Epidermal melanocyte (primary cell): Measurements from ENCODE around the gene GSKIP.

ENCODE experiments used
- DNase-seq: peaks from one replicate; pipeline ENCODE4 v3.0.0; 2011; ENCODE audit warnings: low spot score; ENCODE audit not compliant: insufficient read length

The GSKIP gene

GRCh38 chr14:96376093-96376492, 12.8 kb downstream of the GSKIP start:
- DNase-seq = no peak

GRCh38 chr14:96380735-96381134, 17.4 kb downstream of the GSKIP start:
- DNase-seq = no peak

GRCh38 chr14:96383445-96383844, 20.1 kb downstream of the GSKIP start:
- no peak for DNase-seq

- no peak for DNase-seq
Measured at GRCh38 chr14:96384053-96384452, 20.7 kb downstream of the GSKIP start.

- no peak for DNase-seq
Measured at GRCh38 chr14:96384740-96385139, 21.4 kb downstream of the GSKIP start.

GRCh38 chr14:96385385-96385784, 22.1 kb downstream of the GSKIP start:
- no peak for DNase-seq

- no peak for DNase-seq
Measured at GRCh38 chr14:96390965-96391292, 27.6 kb downstream of the GSKIP start.

GRCh38 chr14:96391293-96392118, 28.2 kb downstream of the GSKIP start:
- peak; percentile 73 for DNase-seq

GRCh38 chr14:96393071-96393691, 29.9 kb downstream of the GSKIP start:
- DNase-seq = no peak

- DNase-seq = no peak
Measured at GRCh38 chr14:96394047-96394815, 30.9 kb downstream of the GSKIP start.

GRCh38 chr14:96398432-96398831, 35.1 kb downstream of the GSKIP start:
- DNase-seq = no peak

GRCh38 chr14:96398921-96399320, 35.6 kb downstream of the GSKIP start:
- DNase-seq = no peak

GRCh38 chr14:96399405-96399804, 36.1 kb downstream of the GSKIP start:
- no peak for DNase-seq

- no peak for DNase-seq
Measured at GRCh38 chr14:96400495-96400894, 37.2 kb downstream of the GSKIP start.

GRCh38 chr14:96403409-96403808, 40.1 kb downstream of the GSKIP start:
- DNase-seq = no peak

GRCh38 chr14:96405677-96406076, 42.4 kb downstream of the GSKIP start:
- DNase-seq = no peak

- DNase-seq = no peak
Measured at GRCh38 chr14:96407935-96408570, 44.7 kb downstream of the GSKIP start.

GRCh38 chr14:96408608-96409007, 45.3 kb downstream of the GSKIP start:
- DNase-seq = no peak

- no peak for DNase-seq
Measured at GRCh38 chr14:96409701-96410100, 46.4 kb downstream of the GSKIP start.

GRCh38 chr14:96410119-96410518, 46.8 kb downstream of the GSKIP start:
- no peak for DNase-seq

GRCh38 chr14:96413526-96413925, 50.2 kb downstream of the GSKIP start:
- no peak for DNase-seq

- DNase-seq = no peak
Measured at GRCh38 chr14:96415559-96415958, 52.2 kb downstream of the GSKIP start.
